CD14-positive monocyte (primary cell): ENCODE results near the gene FRMD4A. TPM values are rescaled to one million over a fixed set of nuclear protein-coding genes. Genes with fewer than 3 reads are reported as not detected.

Experiments
- DNase-seq, 3 donors: peaks; one replicate each; pipeline ENCODE4 v3.0.0-alpha.2; 2011 to 2022
- H2AFZ ChIP-seq: 2 replicates; pipeline ENCODE4 v1.6.0; 2012; ENCODE audit warnings: mild to moderate bottlenecking, low read depth, low read length, inconsistent platforms; ENCODE audit not compliant: insufficient read depth, poor library complexity, severe bottlenecking
- H3K27ac ChIP-seq, 2 donors: 1 replicate in 1 of 2; 2 replicates in 1 of 2; pipeline ENCODE4 v1.5.1; 2012 to 2013; ENCODE audit warnings: low read length in 2 of 2, control low read depth in 1 of 2, inconsistent platforms in 1 of 2, low read depth in 1 of 2, mild to moderate bottlenecking in 1 of 2
- H3K27me3 ChIP-seq, 2 donors: one replicate each; pipeline versions ENCODE4 v1.6.0 to v1.6.1; 2011 to 2013; ENCODE audit warnings: low read length in 2 of 2; ENCODE audit not compliant: control insufficient read depth in 2 of 2, insufficient read depth in 2 of 2
- H3K36me3 ChIP-seq, 2 donors: replicated peaks in 1 of 2; 1 replicate in 1 of 2; 2 replicates in 1 of 2; pipeline versions ENCODE4 v1.5.1 to v1.6.1; 2012 to 2013; ENCODE audit warnings: low read length in 2 of 2, control low read depth in 1 of 2, inconsistent platforms in 1 of 2, mild to moderate bottlenecking in 1 of 2; ENCODE audit not compliant: insufficient read depth in 2 of 2, control insufficient read depth in 1 of 2
- H3K4me1 ChIP-seq, 2 donors: 1 replicate in 1 of 2; 2 replicates in 1 of 2; pipeline versions ENCODE4 v1.5.1 to v1.6.1; 2012 to 2013; ENCODE audit warnings: low read length in 2 of 2, control low read depth in 1 of 2, inconsistent platforms in 1 of 2, mild to moderate bottlenecking in 1 of 2, moderate library complexity in 1 of 2; ENCODE audit not compliant: insufficient read depth in 2 of 2, control insufficient read depth in 1 of 2
- H3K4me2 ChIP-seq: replicated peaks from 2 replicates; pipeline ENCODE3; 2012; ENCODE audit warnings: low read length, moderate library complexity, mild to moderate bottlenecking; ENCODE audit not compliant: poor library complexity, severe bottlenecking; ENCODE audit errors: extremely low read depth
- H3K4me3 ChIP-seq, 3 experiments: fragments of 200-600 bp in 1 of 3; sonication (generic) in 1 of 3; replicated peaks in 1 of 3; 1 replicate in 2 of 3; 2 replicates in 1 of 3; pipeline ENCODE4 v1.5.1; 2011 to 2013; ENCODE audit warnings: low read length in 3 of 3, mild to moderate bottlenecking in 3 of 3, control low read depth in 2 of 3, low read depth in 2 of 3, inconsistent platforms in 1 of 3, moderate library complexity in 1 of 3
- H3K79me2 ChIP-seq: 2 replicates; pipeline ENCODE4 v1.6.0; 2012; ENCODE audit warnings: mild to moderate bottlenecking, control low read depth, inconsistent platforms, low read length, moderate library complexity; ENCODE audit not compliant: insufficient read depth
- H3K9ac ChIP-seq: 2 replicates; pipeline ENCODE4 v1.6.0; 2017; ENCODE audit warnings: low read length, mild to moderate bottlenecking; ENCODE audit not compliant: insufficient read depth, poor library complexity, severe bottlenecking
- H3K9me3 ChIP-seq, 2 donors: replicated peaks in 1 of 2; 1 replicate in 1 of 2; 2 replicates in 1 of 2; pipeline versions ENCODE4 v1.5.1 to v1.6.1; 2012 to 2013; ENCODE audit warnings: low read length in 2 of 2, control low read depth in 1 of 2; ENCODE audit not compliant: control insufficient read depth in 1 of 2, insufficient read depth in 1 of 2
- H4K20me1 ChIP-seq: 2 replicates; pipeline ENCODE4 v1.6.0; 2012; ENCODE audit warnings: mild to moderate bottlenecking, low read length, control low read depth, moderate library complexity; ENCODE audit not compliant: insufficient read depth
- H3K27ac Mint-ChIP-seq, 7 donors: one replicate each; pipeline ENCODE4 v1.8.0; 2020; ENCODE audit warnings: mild to moderate bottlenecking in 7 of 7, mixed read lengths in 7 of 7, moderate library complexity in 6 of 7, inconsistent platforms in 2 of 7
- H3K27me3 Mint-ChIP-seq, 3 donors: one replicate each; pipeline ENCODE4 v1.8.0; 2021 to 2022; ENCODE audit warnings: low read depth in 3 of 3, mild to moderate bottlenecking in 3 of 3, mixed read lengths in 3 of 3, moderate library complexity in 3 of 3, inconsistent platforms in 1 of 3
- H3K36me3 Mint-ChIP-seq, 2 donors: one replicate each; pipeline ENCODE4 v1.8.0; 2020; ENCODE audit warnings: mixed read lengths in 2 of 2, inconsistent platforms in 1 of 2, mild to moderate bottlenecking in 1 of 2
- H3K4me1 Mint-ChIP-seq: one replicate; pipeline ENCODE4 v1.8.0; 2020; ENCODE audit warnings: mild to moderate bottlenecking, mixed read lengths
- H3K4me3 Mint-ChIP-seq, 2 donors: one replicate each; pipeline ENCODE4 v1.8.0; 2020; ENCODE audit warnings: mild to moderate bottlenecking in 2 of 2, mixed read lengths in 2 of 2, moderate library complexity in 1 of 2
- H3K9me3 Mint-ChIP-seq, 7 donors: one replicate each; pipeline ENCODE4 v1.8.0; 2020 to 2022; ENCODE audit warnings: mixed read lengths in 7 of 7, mild to moderate bottlenecking in 6 of 7, moderate library complexity in 6 of 7, inconsistent platforms in 2 of 7
- WGBS: methylation state at CpG from one replicate; pipeline ENCODE4 v1.1.5; 2013; ENCODE audit warnings: missing lambda C conversion rate; ENCODE audit not compliant: insufficient coverage; 5-methylcytosine and 5-hydroxymethylcytosine counted together
- intact Hi-C, 2 donors: fragments of 100-400 bp; cut with micrococcal nuclease; formaldehyde crosslinking; loops; one replicate each; pipeline versions ENCODE4 v1.15.0 to v1.15.1; 2023
- polyA plus RNA-seq, 3 donors: library from polyadenylated mRNA; depleted of rRNA in 1 of 3; unstranded in 2 of 3; stranded (reverse) in 1 of 3; fragments of 300-500 nt in 2 of 3; fragments of >200 nt in 1 of 3; fragmentation: Illumina TruSeq in 2 of 3; gene quantifications; 1 replicate in 2 of 3; 2 replicates in 1 of 3; pipeline ENCODE4 v1.2.3, GENCODE V29; 2012 to 2021
- TF ChIP-seq, protein P1 (sequence below): fragments of 200-600 bp; IDR thresholded peaks from one replicate; pipeline ENCODE4 v1.8.0; 2022; ENCODE audit warnings: antibody characterized with exemption, mild to moderate bottlenecking

Gene FRMD4A
- polyA plus RNA-seq, 3 donors = 0.12 TPM; not detected in 2

DNA sequence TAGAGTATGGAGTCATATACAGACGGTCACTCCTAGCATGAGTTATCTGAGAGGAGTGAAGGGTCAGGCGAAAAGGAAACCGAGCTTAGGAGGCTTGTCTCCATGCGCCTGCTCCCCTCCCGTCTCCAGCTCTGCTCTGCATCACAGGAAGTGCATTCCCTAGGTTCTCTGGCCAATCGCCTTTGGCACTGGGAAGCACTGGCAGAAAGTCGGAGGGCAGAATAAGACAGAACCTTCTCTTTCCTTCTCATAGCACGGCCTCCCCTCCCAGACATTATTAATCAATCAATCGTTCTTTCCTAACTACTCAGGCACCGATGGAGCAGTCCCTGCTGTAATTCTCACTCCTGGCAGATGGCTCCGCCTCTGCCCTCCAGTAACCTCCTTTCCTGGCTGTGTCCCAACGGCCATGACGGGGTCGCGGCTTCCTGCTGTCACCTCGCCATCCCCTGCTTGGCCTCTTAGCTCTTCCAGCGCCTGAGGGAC lies 177.1 kb downstream of the FRMD4A start:
- peaks cover 4 to 12% (median 7%) of the 10 kb centered on the region in 7 donors for H3K9me3 Mint-ChIP-seq
- Histone ChIP-seq H3K4me3 (no peak overlapping the region), H3K4me1 (no peaks in the 10 kb centered on the region), H2AFZ (no peak overlapping the region), H4K20me1 (no peaks in the 10 kb centered on the region), H3K4me2 (no peak overlapping the region), H3K27me3 (no peaks in the 10 kb centered on the region), H3K9ac (no peak overlapping the region), H3K27ac (no peak overlapping the region), H3K36me3 (no peaks in the 10 kb centered on the region), H3K9me3 (peaks cover 6 to 13% of the 10 kb centered on the region in 2 donors), H3K79me2 (no peaks in the 10 kb centered on the region)
- TF ChIP-seq, protein P1, sequence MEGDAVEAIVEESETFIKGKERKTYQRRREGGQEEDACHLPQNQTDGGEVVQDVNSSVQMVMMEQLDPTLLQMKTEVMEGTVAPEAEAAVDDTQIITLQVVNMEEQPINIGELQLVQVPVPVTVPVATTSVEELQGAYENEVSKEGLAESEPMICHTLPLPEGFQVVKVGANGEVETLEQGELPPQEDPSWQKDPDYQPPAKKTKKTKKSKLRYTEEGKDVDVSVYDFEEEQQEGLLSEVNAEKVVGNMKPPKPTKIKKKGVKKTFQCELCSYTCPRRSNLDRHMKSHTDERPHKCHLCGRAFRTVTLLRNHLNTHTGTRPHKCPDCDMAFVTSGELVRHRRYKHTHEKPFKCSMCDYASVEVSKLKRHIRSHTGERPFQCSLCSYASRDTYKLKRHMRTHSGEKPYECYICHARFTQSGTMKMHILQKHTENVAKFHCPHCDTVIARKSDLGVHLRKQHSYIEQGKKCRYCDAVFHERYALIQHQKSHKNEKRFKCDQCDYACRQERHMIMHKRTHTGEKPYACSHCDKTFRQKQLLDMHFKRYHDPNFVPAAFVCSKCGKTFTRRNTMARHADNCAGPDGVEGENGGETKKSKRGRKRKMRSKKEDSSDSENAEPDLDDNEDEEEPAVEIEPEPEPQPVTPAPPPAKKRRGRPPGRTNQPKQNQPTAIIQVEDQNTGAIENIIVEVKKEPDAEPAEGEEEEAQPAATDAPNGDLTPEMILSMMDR = no peak
- peaks cover 3 to 9% (median 4%) of the 10 kb centered on the region in 3 donors for H3K27me3 Mint-ChIP-seq
- no peaks in the 10 kb centered on the region for H3K4me1 Mint-ChIP-seq
- H3K4me3 Mint-ChIP-seq = no peak overlapping the region
- DNase-seq = no peak
- WGBS = 89% methylated on average over 15 of the region's 17 CpGs
- H3K36me3 Mint-ChIP-seq = no peaks in the 10 kb centered on the region
- intact Hi-C loops = no loop called here
- H3K27ac Mint-ChIP-seq = no peak overlapping the region

DNA sequence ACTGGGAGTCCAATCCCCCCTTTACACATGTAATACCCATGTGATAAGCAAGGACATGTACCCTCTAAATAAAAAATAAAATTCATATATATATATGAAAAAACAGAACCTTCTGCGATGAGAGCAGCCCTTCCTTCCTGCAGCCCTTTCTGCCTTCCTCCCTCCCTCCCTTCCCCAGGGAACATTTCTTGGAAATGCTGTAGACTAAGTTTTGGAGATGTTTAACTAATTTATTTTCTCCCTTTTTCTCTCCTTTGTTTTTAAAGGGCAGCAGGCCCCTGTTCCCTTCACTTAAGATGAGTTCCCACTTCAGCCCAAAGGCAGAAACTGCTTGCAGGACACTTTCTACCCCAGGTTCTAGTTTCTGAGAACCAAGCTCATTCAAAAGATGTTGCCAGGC lies 179.2 kb downstream of the FRMD4A start:
- H3K4me3 ChIP-seq = no peak overlapping the region
- intact Hi-C loops = no loop called here

More for the DNA sequence above, 179.2 kb downstream of the FRMD4A start:
- Histone ChIP-seq H3K36me3 (no peaks in the 10 kb centered on the region), H3K4me2 (no peak overlapping the region), H2AFZ (no peak overlapping the region), H3K4me1 (no peaks in the 10 kb centered on the region), H3K9me3 (peaks cover 6 to 13% of the 10 kb centered on the region in 2 donors), H3K27ac (no peak overlapping the region), H3K27me3 (no peaks in the 10 kb centered on the region), H4K20me1 (no peaks in the 10 kb centered on the region), H3K9ac (no peak overlapping the region), H3K79me2 (no peaks in the 10 kb centered on the region)
- Mint-ChIP-seq H3K27me3 (peaks cover 2 to 8% (median 2%) of the 10 kb centered on the region in 3 donors), H3K4me3 (no peak overlapping the region), H3K27ac (no peak overlapping the region), H3K36me3 (no peaks in the 10 kb centered on the region), H3K4me1 (no peaks in the 10 kb centered on the region), H3K9me3 (peaks cover 4 to 9% (median 5%) of the 10 kb centered on the region in 7 donors)
- no CpG with 5 or more reads among the region's 1 CpG for WGBS
- TF ChIP-seq, protein P1 = no peak
- DNase-seq = no peak
